Activated naive CD8-positive, alpha-beta T cell treated with anti-CD3 and anti-CD28 coated beads, Interleukin-2, amount 10 ng/mL, durations not matched to agents 7 days and 5 days (primary cell): Measurements from ENCODE around the gene ATAD3B. TPM values are rescaled to one million over a fixed set of nuclear protein-coding genes. Genes with fewer than 3 reads are reported as not detected.
"Not testable (repeated sequence)": the region's sequence is repeated elsewhere in the genome, so short reads cannot be mapped to it uniquely, and the experiment has no call there.

Experiments used
- ATAC-seq: fragments of 150-1000 bp; cut with Tn5 transposase; one replicate; pipeline ENCODE4 v1.10.0; 2021; ENCODE audit warnings: low read depth, moderate library complexity
- POLR2A ChIA-PET: fragments of 350-600 bp; sonication (Branson Sonifier 250); formaldehyde crosslinking; loops from one replicate; lab custom pipeline; 2021; ENCODE audit warnings: antibody characterized with exemption; lab: Charles Lee
- DNase-seq: peaks from one replicate; pipeline ENCODE4 v3.0.0; 2021
- H3K27ac Mint-ChIP-seq: one replicate; pipeline ENCODE4 v1.8.0; 2022; ENCODE audit warnings: mild to moderate bottlenecking, mixed read lengths
- H3K27me3 Mint-ChIP-seq: one replicate; pipeline ENCODE4 v1.8.0; 2022; ENCODE audit warnings: mild to moderate bottlenecking, moderate library complexity, mixed read lengths
- H3K36me3 Mint-ChIP-seq: one replicate; pipeline ENCODE4 v1.8.0; 2021; ENCODE audit warnings: mild to moderate bottlenecking, mixed read lengths
- H3K4me1 Mint-ChIP-seq: one replicate; pipeline ENCODE4 v1.8.0; 2021; ENCODE audit warnings: mixed read lengths
- H3K4me3 Mint-ChIP-seq: one replicate; pipeline ENCODE4 v1.8.0; 2022; ENCODE audit warnings: mild to moderate bottlenecking, moderate library complexity, mixed read lengths
- H3K9me3 Mint-ChIP-seq: one replicate; pipeline ENCODE4 v1.8.0; 2021; ENCODE audit warnings: mixed read lengths
- total RNA-seq, 2 experiments: library from RNA; stranded (reverse); gene quantifications; one replicate each; pipeline ENCODE4 v1.2.3, GENCODE V29; 2021

ATAD3B gene
- total RNA-seq, 2 experiments from 2014 or later: 35.2 to 37.9 TPM

DNA sequence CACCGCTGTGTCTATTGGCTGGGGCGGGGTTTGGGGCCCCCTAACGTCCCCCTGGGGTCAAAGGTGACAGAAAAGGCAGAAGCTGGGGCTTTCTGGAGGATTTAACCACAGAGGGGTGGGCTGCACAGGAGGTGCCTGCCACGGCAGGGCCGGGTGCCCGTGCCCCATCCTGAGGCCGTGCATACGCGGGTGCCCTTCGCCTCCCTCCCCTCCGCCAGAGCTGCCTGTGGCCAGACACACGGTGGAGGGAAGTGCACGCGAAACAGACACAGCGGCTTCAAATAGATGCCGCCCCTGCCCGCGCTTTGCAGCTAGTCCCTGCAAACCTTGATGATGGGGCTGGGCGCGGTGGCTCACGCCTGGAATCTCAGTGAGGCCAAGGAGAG, 37.9 kb downstream of the ATAD3B start:
- H3K36me3 Mint-ChIP-seq, H3K27me3 Mint-ChIP-seq, POLR2A ChIA-PET, H3K4me3 Mint-ChIP-seq, ATAC-seq, H3K27ac Mint-ChIP-seq, H3K9me3 Mint-ChIP-seq, DNase-seq: not testable (repeated sequence)
- peaks cover 15% of the 10 kb centered on the region for H3K4me1 Mint-ChIP-seq

DNA sequence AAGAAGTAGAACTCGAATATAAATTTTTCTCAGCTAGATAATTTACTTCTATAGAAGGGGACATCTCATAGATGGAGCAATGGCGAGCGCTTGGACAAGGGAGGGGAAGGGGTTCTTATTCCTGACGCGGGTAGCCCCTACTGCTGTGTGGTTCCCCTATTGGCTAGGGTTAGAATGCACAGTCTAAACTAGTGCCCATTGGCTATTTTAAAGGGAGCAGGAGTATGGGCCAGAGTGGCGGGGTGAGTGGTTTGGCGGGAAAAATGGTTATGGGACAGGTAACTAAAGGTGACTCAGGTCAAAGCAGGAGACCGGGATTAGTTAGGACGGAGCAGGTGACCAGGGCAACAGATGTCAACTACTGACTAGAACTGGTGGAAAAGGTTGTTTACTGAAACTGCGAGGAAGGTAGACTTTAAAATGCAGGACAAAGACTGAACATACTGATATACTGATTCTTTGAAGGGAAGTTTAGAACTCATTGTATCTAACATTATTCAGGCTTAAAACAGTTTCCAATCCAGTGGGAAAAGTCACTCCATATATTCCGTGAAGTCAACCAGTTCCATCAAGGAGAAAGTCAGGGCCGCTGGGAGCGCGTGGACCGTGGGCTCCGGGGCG, 39.5 kb downstream of the ATAD3B start:
- Mint-ChIP-seq H3K4me3 (peak overlapping the region; percentile 89), H3K27ac (peak overlapping the region; percentile 87), H3K36me3 (no peaks in the 10 kb centered on the region), H3K27me3 (no peaks in the 10 kb centered on the region), H3K9me3 (no peaks in the 10 kb centered on the region), H3K4me1 (peaks cover 7% of the 10 kb centered on the region)
- no peak for DNase-seq
- POLR2A ChIA-PET: interaction anchor here (0.9 kb wide), 1 partner anchor 120 kb away, joined by 3 read pairs; no protein-coding TSS in a partner anchor
- no peak for ATAC-seq

DNA sequence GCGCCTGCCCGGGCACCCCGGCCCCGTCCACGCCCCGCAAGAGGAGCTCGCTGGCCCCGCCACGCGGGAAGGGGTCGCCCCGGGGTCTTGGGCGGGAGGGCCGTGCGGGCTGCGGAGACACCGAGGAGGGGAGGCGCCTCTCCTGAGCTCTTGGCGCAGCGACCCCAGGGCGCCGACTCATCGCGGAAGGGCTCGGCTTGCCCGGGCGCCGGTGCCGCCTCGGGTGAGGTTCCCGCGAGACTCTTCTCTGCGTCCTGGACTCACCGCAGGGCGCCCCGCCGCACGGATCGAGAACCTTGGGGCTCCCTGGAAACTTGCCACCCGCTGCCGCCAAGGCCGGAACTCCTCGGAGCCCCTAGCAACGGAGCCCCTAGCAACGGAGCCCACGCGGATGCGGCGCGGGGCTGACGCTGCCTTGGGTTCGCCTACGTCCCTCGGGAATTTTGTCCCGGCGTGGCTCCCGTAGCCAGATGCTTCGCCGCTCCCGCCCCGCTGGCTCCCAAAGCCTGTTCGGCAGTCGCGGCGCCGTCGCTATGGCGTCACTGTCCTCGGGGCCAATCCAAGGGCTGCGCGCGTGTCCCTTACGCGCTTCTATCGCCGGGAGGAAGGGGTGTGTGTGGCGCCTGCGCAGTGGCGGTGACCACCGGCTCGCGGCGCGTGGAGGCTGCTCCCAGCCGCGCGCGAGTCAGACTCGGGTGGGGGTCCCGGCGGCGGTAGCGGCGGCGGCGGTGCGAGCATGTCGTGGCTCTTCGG, 40.1 kb downstream of the ATAD3B start, which contains the start of gene ATAD3A:
TSS of gene ATAD3A (plus strand) at position 630 of the 753 bp plus-strand sequence. CDS start at position 737, 107 bp downstream.
- H3K27ac Mint-ChIP-seq: peak within 1 kb of the TSS; percentile 88
- peak; percentile 95 for DNase-seq
- no peaks in the 10 kb centered on the region for H3K9me3 Mint-ChIP-seq
- no peaks in the 10 kb centered on the region for H3K36me3 Mint-ChIP-seq
- ATAC-seq: peak; percentile 94
- no peaks in the 10 kb centered on the region for H3K27me3 Mint-ChIP-seq
- peak within 1 kb of the TSS; percentile 91 for H3K4me3 Mint-ChIP-seq
- POLR2A ChIA-PET: interaction anchor here (0.6 to 0.9 kb wide), 2 partner anchors 112 to 119 kb away, joined by 3 to 4 read pairs; partner anchors contain the start of gene CCNL2
- H3K4me1 Mint-ChIP-seq: peaks cover 6% of the 10 kb centered on the region

GRCh38 chr1:1512425-1512824, 40.9 kb downstream of the ATAD3B start:
- peak; percentile 24 for ATAC-seq
- H3K4me1 Mint-ChIP-seq, H3K27ac Mint-ChIP-seq, H3K36me3 Mint-ChIP-seq, POLR2A ChIA-PET, H3K27me3 Mint-ChIP-seq, H3K9me3 Mint-ChIP-seq: not testable (repeated sequence)
- peak; percentile 61 for DNase-seq
- H3K4me3 Mint-ChIP-seq: peak overlapping the region; percentile 69

DNA sequence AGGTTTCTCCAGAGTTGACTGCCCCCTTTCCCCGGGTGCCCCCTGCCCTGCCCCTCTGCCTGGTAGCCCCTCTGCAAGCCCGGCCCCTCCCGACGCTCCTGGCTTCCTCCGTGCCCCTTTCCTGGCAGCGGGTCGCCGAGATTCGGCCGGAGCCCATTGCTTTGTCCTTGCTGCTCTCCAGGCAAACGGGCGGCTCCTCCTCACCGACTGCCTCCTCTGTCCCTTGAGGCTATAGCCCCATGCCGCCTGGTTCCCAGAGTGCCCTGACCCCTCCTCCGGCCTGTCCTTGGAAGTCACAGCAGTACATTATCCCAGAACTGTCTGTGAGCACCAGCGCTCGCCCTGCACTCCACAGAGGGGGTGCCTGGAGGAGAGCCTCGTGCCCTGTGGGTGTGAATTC, 42.1 kb downstream of the ATAD3B start:
- not testable (repeated sequence) for H3K27me3 Mint-ChIP-seq, H3K36me3 Mint-ChIP-seq, ATAC-seq, H3K9me3 Mint-ChIP-seq, H3K4me1 Mint-ChIP-seq, DNase-seq
- Mint-ChIP-seq H3K4me3 (peak overlapping the region; percentile 53), H3K27ac (peak overlapping the region; percentile 49)
- POLR2A ChIA-PET: interaction anchor here (1.3 kb wide), 1 partner anchor 16 kb away, joined by 3 read pairs; no protein-coding TSS in a partner anchor

- DNase-seq, H3K9me3 Mint-ChIP-seq, H3K27ac Mint-ChIP-seq, H3K4me1 Mint-ChIP-seq, H3K36me3 Mint-ChIP-seq, ATAC-seq, H3K27me3 Mint-ChIP-seq, H3K4me3 Mint-ChIP-seq: not testable (repeated sequence)
- POLR2A ChIA-PET: interaction anchor here (1.3 kb wide), 1 partner anchor 15 kb away, joined by 3 read pairs; no protein-coding TSS in a partner anchor
Measured at GRCh38 chr1:1514376-1514775, 42.8 kb downstream of the ATAD3B start.

GRCh38 chr1:1516923-1517322, 45.4 kb downstream of the ATAD3B start:
- H3K27ac Mint-ChIP-seq, H3K4me1 Mint-ChIP-seq, DNase-seq, ATAC-seq, POLR2A ChIA-PET, H3K36me3 Mint-ChIP-seq, H3K27me3 Mint-ChIP-seq, H3K4me3 Mint-ChIP-seq, H3K9me3 Mint-ChIP-seq: not testable (repeated sequence)

DNA sequence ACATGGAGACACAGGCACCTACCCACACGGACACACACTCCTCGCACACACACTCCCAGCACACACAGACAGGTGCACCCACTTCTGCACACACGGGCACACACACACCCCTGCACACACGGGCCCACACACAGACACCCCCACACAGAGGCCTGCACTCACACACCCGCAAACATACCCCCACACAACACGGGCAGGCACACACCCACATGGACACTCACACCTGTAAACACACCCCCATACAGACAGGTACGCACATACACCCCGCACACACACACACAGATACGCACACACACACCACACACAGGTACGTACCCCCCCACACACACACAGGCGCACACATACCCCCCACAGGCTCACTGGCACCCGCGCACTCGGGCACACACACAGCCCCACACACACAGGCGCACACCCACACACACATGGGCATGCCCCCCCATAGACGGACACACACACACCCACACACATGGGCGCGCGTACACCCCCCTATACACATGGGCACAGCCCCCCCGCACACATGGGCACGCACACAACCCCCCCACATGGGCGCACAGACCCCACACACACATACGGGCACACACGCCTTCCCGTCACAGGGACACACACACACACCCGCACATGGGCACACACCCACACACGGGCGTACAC, 46.5 kb downstream of the ATAD3B start:
- Mint-ChIP-seq H3K27ac (no peak overlapping the region), H3K27me3 (no peaks in the 10 kb centered on the region), H3K4me1 (peaks cover 1% of the 10 kb centered on the region), H3K36me3 (peaks cover 8% of the 10 kb centered on the region), H3K9me3 (no peaks in the 10 kb centered on the region), H3K4me3 (no peak overlapping the region)
- DNase-seq (no peak), ATAC-seq (no peak)
- POLR2A ChIA-PET: no interaction called here

DNA sequence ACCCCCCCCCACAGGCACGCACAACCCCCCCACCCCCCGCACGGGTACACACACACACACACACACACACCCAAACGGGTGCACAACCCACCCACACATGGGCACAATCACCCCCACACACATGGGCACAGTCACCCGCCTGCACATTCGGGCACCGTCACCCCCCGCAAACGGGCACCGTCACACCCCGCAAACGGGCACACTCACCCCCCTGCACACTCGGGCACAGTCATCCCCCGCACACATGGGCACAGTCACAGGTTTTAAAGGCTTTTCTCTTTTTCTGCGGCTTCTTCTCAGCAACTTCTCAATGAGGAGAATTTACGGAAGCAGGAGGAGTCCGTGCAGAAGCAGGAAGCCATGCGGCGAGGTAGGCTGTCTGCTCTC, 47.0 kb downstream of the ATAD3B start:
- H3K27ac Mint-ChIP-seq, ATAC-seq, DNase-seq, POLR2A ChIA-PET, H3K36me3 Mint-ChIP-seq, H3K27me3 Mint-ChIP-seq, H3K9me3 Mint-ChIP-seq, H3K4me3 Mint-ChIP-seq, H3K4me1 Mint-ChIP-seq: not testable (repeated sequence)

- H3K4me3 Mint-ChIP-seq, H3K27me3 Mint-ChIP-seq, POLR2A ChIA-PET, H3K27ac Mint-ChIP-seq, ATAC-seq, H3K36me3 Mint-ChIP-seq, H3K4me1 Mint-ChIP-seq, DNase-seq, H3K9me3 Mint-ChIP-seq: not testable (repeated sequence)
Measured at GRCh38 chr1:1519805-1520505, 48.4 kb downstream of the ATAD3B start.

DNA sequence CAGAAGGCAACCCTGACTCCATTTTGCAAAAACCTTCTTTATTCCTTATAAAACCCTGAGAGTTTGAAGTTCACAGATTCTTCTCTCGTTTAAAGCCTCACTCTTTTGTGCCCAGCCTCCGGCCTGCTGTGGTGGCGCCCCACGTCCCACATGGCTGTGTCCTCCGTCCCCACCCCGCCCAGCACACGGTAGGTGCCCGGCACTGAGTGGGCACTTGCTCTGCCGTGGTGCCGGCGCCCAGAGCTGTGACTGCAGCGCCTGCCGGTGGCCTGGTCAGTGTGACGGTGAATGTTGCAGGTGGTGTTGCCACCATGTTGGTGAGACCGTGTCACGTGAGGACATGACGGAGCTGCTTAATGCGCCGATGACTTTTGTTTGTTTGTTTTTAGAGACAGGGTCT, 49.8 kb downstream of the ATAD3B start:
- H3K36me3 Mint-ChIP-seq: peaks cover 8% of the 10 kb centered on the region
- ATAC-seq: no peak
- no peak for DNase-seq
- no peaks in the 10 kb centered on the region for H3K27me3 Mint-ChIP-seq
- H3K9me3 Mint-ChIP-seq: no peaks in the 10 kb centered on the region
- no peak overlapping the region for H3K27ac Mint-ChIP-seq
- POLR2A ChIA-PET: no interaction called here
- H3K4me1 Mint-ChIP-seq: no peaks in the 10 kb centered on the region
- H3K4me3 Mint-ChIP-seq: no peak overlapping the region

DNA sequence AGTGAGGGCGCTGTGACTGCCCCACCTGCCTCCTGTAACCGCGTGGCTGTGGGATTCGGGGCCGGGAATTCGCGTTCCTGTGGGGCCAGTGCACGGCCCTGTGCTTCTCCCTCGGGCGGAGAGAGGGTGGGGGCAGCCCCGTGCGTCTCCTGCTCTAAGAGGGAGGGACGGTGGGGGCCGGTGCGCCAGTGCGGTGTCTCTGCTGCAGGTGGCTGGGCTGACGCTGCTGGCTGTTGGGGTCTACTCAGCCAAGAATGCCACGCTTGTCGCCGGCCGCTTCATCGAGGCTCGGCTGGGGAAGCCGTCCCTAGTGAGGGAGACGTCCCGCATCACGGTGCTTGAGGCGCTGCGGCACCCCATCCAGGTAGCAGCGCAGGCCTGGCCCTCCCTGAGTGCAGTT, 51.0 kb downstream of the ATAD3B start:
- H3K4me3 Mint-ChIP-seq, ATAC-seq, H3K4me1 Mint-ChIP-seq, DNase-seq, H3K27ac Mint-ChIP-seq, POLR2A ChIA-PET, H3K9me3 Mint-ChIP-seq, H3K27me3 Mint-ChIP-seq, H3K36me3 Mint-ChIP-seq: not testable (repeated sequence)

DNA sequence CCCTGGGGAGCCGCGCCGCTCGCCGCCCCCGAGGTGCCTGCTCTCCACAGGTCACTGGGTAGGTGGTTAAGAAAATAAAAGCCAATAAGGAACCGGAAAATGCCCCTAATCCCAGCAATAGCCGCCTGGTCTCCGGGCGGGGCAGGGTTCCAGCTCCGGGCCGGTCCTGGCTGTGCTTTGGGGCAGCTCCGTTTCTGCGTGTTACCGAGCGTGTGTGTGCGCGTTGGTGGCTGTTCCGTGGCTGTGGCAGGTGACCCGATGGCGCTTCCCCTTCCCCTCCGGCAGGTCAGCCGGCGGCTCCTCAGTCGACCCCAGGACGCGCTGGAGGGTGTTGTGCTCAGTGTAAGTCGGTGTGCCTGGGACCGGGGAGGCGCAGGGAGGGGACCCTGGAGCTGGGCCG, 51.7 kb downstream of the ATAD3B start:
- H3K4me1 Mint-ChIP-seq, DNase-seq, ATAC-seq, H3K27me3 Mint-ChIP-seq, H3K27ac Mint-ChIP-seq, H3K4me3 Mint-ChIP-seq, POLR2A ChIA-PET, H3K9me3 Mint-ChIP-seq, H3K36me3 Mint-ChIP-seq: not testable (repeated sequence)
